ENCODE results near the gene FTSJ3.

- TF ChIP-seq SCRT2 (tag by site-specific recombination; IDR thresholded peaks at IDR 0.05) (no peak), ZBTB1 (tag by site-specific recombination; IDR thresholded peaks at IDR 0.05) (no peak), WT1 (tag by site-specific recombination; IDR thresholded peaks at IDR 0.05) (no peak), ZNF24 (tag by site-specific recombination; IDR thresholded peaks at IDR 0.05) (no peak), BCL11A (tag by site-specific recombination; IDR thresholded peaks at IDR 0.05; ENCODE audit: low read depth) (no peak)
- TF ChIP-seq, protein P1, sequence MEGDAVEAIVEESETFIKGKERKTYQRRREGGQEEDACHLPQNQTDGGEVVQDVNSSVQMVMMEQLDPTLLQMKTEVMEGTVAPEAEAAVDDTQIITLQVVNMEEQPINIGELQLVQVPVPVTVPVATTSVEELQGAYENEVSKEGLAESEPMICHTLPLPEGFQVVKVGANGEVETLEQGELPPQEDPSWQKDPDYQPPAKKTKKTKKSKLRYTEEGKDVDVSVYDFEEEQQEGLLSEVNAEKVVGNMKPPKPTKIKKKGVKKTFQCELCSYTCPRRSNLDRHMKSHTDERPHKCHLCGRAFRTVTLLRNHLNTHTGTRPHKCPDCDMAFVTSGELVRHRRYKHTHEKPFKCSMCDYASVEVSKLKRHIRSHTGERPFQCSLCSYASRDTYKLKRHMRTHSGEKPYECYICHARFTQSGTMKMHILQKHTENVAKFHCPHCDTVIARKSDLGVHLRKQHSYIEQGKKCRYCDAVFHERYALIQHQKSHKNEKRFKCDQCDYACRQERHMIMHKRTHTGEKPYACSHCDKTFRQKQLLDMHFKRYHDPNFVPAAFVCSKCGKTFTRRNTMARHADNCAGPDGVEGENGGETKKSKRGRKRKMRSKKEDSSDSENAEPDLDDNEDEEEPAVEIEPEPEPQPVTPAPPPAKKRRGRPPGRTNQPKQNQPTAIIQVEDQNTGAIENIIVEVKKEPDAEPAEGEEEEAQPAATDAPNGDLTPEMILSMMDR (tag by site-specific recombination; IDR thresholded peaks at IDR 0.05): no peak
- TF ChIP-seq, protein P2, sequence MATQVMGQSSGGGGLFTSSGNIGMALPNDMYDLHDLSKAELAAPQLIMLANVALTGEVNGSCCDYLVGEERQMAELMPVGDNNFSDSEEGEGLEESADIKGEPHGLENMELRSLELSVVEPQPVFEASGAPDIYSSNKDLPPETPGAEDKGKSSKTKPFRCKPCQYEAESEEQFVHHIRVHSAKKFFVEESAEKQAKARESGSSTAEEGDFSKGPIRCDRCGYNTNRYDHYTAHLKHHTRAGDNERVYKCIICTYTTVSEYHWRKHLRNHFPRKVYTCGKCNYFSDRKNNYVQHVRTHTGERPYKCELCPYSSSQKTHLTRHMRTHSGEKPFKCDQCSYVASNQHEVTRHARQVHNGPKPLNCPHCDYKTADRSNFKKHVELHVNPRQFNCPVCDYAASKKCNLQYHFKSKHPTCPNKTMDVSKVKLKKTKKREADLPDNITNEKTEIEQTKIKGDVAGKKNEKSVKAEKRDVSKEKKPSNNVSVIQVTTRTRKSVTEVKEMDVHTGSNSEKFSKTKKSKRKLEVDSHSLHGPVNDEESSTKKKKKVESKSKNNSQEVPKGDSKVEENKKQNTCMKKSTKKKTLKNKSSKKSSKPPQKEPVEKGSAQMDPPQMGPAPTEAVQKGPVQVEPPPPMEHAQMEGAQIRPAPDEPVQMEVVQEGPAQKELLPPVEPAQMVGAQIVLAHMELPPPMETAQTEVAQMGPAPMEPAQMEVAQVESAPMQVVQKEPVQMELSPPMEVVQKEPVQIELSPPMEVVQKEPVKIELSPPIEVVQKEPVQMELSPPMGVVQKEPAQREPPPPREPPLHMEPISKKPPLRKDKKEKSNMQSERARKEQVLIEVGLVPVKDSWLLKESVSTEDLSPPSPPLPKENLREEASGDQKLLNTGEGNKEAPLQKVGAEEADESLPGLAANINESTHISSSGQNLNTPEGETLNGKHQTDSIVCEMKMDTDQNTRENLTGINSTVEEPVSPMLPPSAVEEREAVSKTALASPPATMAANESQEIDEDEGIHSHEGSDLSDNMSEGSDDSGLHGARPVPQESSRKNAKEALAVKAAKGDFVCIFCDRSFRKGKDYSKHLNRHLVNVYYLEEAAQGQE (tag by site-specific recombination; IDR thresholded peaks at IDR 0.05): no peak
Measured at GRCh38 chr17:63790057-63790456, 37.4 kb downstream of the FTSJ3 start.

Measured in HEK293 (cell line).